Esophagus (tissue), 2 donors: ENCODE results near the gene C1orf174. TPM values are rescaled to one million over a fixed set of nuclear protein-coding genes. Genes with fewer than 3 reads are reported as not detected.

Experiments
- H3K27ac ChIP-seq, 2 donors: one replicate each; pipeline ENCODE4 v1.5.1; 2013; ENCODE audit warnings: low read depth in 2 of 2, mild to moderate bottlenecking in 2 of 2, inconsistent platforms in 1 of 2, low read length in 1 of 2, moderate library complexity in 1 of 2
- H3K27me3 ChIP-seq, 2 donors: one replicate each; pipeline ENCODE4 v1.6.1; 2013; ENCODE audit warnings: low read length in 2 of 2, control low read depth in 1 of 2, mild to moderate bottlenecking in 1 of 2; ENCODE audit not compliant: insufficient read depth in 2 of 2, control insufficient read depth in 1 of 2
- H3K36me3 ChIP-seq, 2 donors: one replicate each; pipeline ENCODE4 v1.6.1; 2013; ENCODE audit warnings: low read length in 1 of 2; ENCODE audit not compliant: control insufficient read depth in 2 of 2, insufficient read depth in 2 of 2
- H3K4me1 ChIP-seq, 2 donors: one replicate each; pipeline ENCODE4 v1.6.1; 2013; ENCODE audit warnings: low read length in 1 of 2; ENCODE audit not compliant: control insufficient read depth in 2 of 2, insufficient read depth in 2 of 2
- H3K4me3 ChIP-seq, 2 donors: one replicate each; pipeline ENCODE4 v1.5.1; 2013; ENCODE audit warnings: low read length in 2 of 2, mild to moderate bottlenecking in 2 of 2, low read depth in 1 of 2, moderate library complexity in 1 of 2
- H3K9me3 ChIP-seq, 2 donors: one replicate each; pipeline ENCODE4 v1.6.1; 2013; ENCODE audit warnings: mild to moderate bottlenecking in 2 of 2, low read depth in 1 of 2, low read length in 1 of 2, moderate library complexity in 1 of 2; ENCODE audit not compliant: control insufficient read depth in 2 of 2, insufficient read depth in 1 of 2
- WGBS, 2 donors: extraction: QIAGEN DNeasy Blood & Tissue Kit; methylation state at CpG; one replicate each; pipeline ENCODE4 v1.1.7; 2013; 5-methylcytosine and 5-hydroxymethylcytosine counted together
- polyA plus RNA-seq, 2 donors: library from polyadenylated mRNA; stranded (reverse); fragments of 200-250 nt; gene quantifications; one replicate each; pipeline ENCODE4 v1.2.3, GENCODE V29; 2013
- donor health status: healthy with polysubstance abuse.
- donor health status: Bipolar disorder and iron deficiency.

Gene C1orf174
- polyA plus RNA-seq, 2 donors: 10.7 to 11.6 TPM

GRCh38 chr1:3880429-3881192 is 19.5 kb downstream of the C1orf174 start:
- Histone ChIP-seq H3K27ac (no peak overlapping the region), H3K4me1 (no peaks in the 10 kb centered on the region), H3K27me3 (no peaks in the 10 kb centered on the region), H3K9me3 (peaks cover 0 to 10% of the 10 kb centered on the region in 2 donors), H3K4me3 (no peak overlapping the region), H3K36me3 (peaks cover 0 to 20% of the 10 kb centered on the region in 2 donors)
- WGBS, 2 donors: 89 to 95% methylated on average over 20 of the region's 20 CpGs

- WGBS, 2 donors: 82% methylated on average over 9 of the region's 9 CpGs
- Histone ChIP-seq H3K27me3 (no peaks in the 10 kb centered on the region), H3K9me3 (peaks cover 0 to 10% of the 10 kb centered on the region in 2 donors), H3K4me1 (no peaks in the 10 kb centered on the region), H3K4me3 (no peak overlapping the region), H3K27ac (no peak overlapping the region), H3K36me3 (peaks cover 0 to 20% of the 10 kb centered on the region in 2 donors)
These were observed 20.2 kb downstream of the C1orf174 start for GRCh38 chr1:3879787-3880428.

DNA sequence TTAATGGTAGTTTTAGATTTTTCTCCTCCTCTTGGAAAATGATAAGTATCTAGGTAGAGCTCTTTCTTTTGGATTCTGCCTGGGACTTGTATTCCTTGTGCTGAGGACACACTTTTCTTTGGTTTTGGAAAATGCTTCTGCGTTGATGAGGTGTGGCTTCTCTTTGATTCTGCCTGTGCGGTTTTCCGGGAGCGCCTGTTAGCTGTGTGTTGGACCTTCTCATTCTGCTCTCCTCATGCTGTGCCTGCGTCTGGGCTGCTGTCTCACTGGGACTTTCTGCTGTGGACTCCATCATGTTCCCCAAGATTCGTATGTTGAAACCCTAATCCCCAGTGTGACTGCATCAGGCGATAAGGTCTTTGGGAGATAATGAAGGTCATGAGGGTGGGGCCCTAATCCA is 21.0 kb downstream of the C1orf174 start:
- Histone ChIP-seq H3K27ac (no peak overlapping the region), H3K36me3 (peaks cover 0 to 20% of the 10 kb centered on the region in 2 donors), H3K4me1 (no peaks in the 10 kb centered on the region), H3K9me3 (peaks cover 0 to 10% of the 10 kb centered on the region in 2 donors), H3K27me3 (no peaks in the 10 kb centered on the region), H3K4me3 (no peak overlapping the region)
- WGBS, 2 donors: 96 to 99% methylated on average over 7 of the region's 7 CpGs

DNA sequence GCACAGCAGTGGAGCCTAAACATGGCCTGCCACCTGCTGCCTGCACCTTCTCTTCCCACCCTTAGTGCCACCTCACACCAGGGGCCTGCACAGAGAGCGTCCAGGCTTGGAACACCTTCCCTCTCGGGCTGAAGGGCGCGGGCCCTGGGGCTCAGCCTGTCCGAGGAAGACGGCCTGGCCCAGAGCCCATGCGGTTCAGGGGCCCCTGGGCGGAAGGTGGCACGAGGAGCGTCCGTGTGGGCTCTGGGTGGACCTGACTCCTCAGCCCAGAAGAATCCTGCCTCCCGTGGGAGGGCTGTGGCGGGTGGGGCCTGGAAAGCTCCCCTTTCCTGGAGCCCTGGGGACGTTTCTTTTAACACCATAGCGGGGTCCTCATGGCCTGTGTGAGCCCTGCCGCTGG is 23.4 kb downstream of the C1orf174 start:
- Histone ChIP-seq H3K4me3 (no peak overlapping the region), H3K27ac (no peak overlapping the region), H3K9me3 (peaks cover 0 to 10% of the 10 kb centered on the region in 2 donors), H3K4me1 (no peaks in the 10 kb centered on the region), H3K36me3 (peaks cover 0 to 28% of the 10 kb centered on the region in 2 donors), H3K27me3 (no peaks in the 10 kb centered on the region)
- WGBS, 2 donors: 90 to 93% methylated on average over 16 of the region's 16 CpGs

DNA sequence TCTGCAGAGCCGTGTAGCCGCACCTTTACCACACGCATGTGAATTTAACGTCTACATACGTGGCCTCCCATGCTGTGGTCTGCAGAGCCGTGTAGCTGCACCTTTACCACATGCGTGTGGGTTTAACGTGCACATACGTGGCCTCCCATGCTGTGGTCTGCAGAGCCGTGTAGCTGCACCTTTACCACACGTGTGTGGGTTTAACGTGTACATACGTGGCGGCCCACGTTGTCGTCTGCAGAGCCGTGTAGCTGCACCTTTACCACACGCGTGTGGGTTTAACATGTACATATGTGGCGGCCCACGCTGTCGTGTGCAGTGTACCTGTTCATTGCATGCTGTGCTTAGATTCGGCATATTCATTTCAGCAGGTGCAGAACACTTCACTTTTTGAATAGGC is 25.3 kb downstream of the C1orf174 start:
- Histone ChIP-seq H3K4me1 (no peaks in the 10 kb centered on the region), H3K36me3 (peaks cover 5 to 34% of the 10 kb centered on the region in 2 donors), H3K4me3 (no peak overlapping the region), H3K27me3 (no peaks in the 10 kb centered on the region), H3K27ac (no peak overlapping the region), H3K9me3 (peaks cover 0 to 10% of the 10 kb centered on the region in 2 donors)
- WGBS, 2 donors: 93 to 96% methylated on average over 23 of the region's 23 CpGs

- no peaks in the 10 kb centered on the region for H3K27me3 ChIP-seq
- H3K4me1 ChIP-seq: no peaks in the 10 kb centered on the region
- H3K4me3 ChIP-seq: no peak overlapping the region
- H3K9me3 ChIP-seq: peaks cover 0 to 3% of the 10 kb centered on the region in 2 donors
- H3K27ac ChIP-seq: no peak overlapping the region
- WGBS, 2 donors: 87 to 89% methylated on average over 8 of the region's 8 CpGs
- peaks cover 5 to 47% of the 10 kb centered on the region in 2 donors for H3K36me3 ChIP-seq
These were observed 27.5 kb downstream of the C1orf174 start for GRCh38 chr1:3872546-3872945.

DNA sequence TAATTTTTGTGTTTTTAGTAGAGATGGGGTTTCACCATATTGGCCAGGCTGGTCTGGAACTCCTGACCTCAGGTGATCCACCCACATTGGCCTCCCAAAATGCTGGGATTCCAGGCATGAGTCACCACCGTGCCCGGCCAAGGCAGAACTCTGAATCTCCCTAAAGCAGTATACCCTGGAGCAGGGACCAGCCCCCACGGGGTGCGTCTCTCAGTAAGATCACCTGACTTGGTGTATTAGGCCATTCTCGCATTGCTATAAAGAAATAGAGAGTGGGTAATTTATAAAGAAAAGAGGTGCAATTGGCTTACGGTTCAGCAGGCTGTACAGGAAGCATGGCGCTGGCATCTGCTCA is 28.6 kb downstream of the C1orf174 start:
- H3K4me1 ChIP-seq: no peaks in the 10 kb centered on the region
- peaks cover 0 to 3% of the 10 kb centered on the region in 2 donors for H3K9me3 ChIP-seq
- no peak overlapping the region for H3K4me3 ChIP-seq
- H3K27me3 ChIP-seq: no peaks in the 10 kb centered on the region
- H3K36me3 ChIP-seq: peaks cover 5 to 45% of the 10 kb centered on the region in 2 donors
- WGBS, 2 donors: 89 to 94% methylated on average over 7 of the region's 7 CpGs
- no peak overlapping the region for H3K27ac ChIP-seq

DNA sequence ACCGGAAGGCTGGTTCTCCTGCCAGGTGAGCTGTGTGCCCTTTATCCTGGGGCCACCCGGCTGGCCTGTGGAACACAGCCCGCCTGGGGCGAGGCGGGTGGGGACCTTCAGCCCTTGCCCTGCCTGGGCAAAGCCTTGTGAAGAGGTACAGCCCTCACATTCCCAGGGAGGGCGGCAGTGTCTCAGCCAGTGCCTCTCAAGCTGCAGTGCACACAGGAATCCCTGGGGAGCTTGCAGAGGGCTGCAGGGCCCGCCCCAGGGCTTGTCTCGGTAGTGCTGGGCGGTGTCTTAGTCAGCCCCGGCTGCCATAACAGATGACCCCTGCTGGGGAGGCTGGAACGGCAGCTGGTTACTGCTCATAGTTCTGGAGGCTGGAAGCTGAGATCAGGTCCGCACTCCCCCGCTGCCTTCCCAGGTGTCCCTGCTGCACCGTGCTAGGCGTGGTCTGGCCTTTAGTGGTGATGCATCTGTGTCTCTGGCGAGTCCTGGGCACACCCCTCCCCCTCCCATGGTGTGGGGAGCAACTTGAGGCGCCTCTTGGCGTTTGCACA is 30.2 kb downstream of the C1orf174 start:
- H3K9me3 ChIP-seq: peaks cover 0 to 3% of the 10 kb centered on the region in 2 donors
- no peaks in the 10 kb centered on the region for H3K4me1 ChIP-seq
- H3K36me3 ChIP-seq: peaks cover 5 to 39% of the 10 kb centered on the region in 2 donors
- H3K4me3 ChIP-seq: no peak overlapping the region
- 73 to 81% methylated on average over 18 of the region's 18 CpGs for WGBS, 2 donors
- H3K27me3 ChIP-seq: no peaks in the 10 kb centered on the region
- H3K27ac ChIP-seq: no peak overlapping the region

- Histone ChIP-seq H3K4me3 (no peak overlapping the region), H3K9me3 (peaks cover 0 to 3% of the 10 kb centered on the region in 2 donors), H3K27me3 (no peaks in the 10 kb centered on the region), H3K4me1 (no peaks in the 10 kb centered on the region), H3K27ac (no peak overlapping the region), H3K36me3 (peaks cover 5 to 32% of the 10 kb centered on the region in 2 donors)
- 82 to 85% methylated on average over 13 of the region's 13 CpGs for WGBS, 2 donors
These were observed 31.5 kb downstream of the C1orf174 start for GRCh38 chr1:3868464-3869006.
